Stimulated activated CD4-positive, alpha-beta T cell treated with anti-CD3 and anti-CD28 coated beads, Interleukin-1b, Interleukin-23, amount 100 ng/mL, for 24 hours (primary cell): ENCODE measurements around the gene UBTD2.

ENCODE experiments used
- DNase-seq, 4 experiments: peaks; one replicate each; pipeline ENCODE4 v3.0.0-alpha.2; 2020; ENCODE audit warnings: low read depth in 4 of 4, low spot score in 1 of 4

The UBTD2 gene

DNA sequence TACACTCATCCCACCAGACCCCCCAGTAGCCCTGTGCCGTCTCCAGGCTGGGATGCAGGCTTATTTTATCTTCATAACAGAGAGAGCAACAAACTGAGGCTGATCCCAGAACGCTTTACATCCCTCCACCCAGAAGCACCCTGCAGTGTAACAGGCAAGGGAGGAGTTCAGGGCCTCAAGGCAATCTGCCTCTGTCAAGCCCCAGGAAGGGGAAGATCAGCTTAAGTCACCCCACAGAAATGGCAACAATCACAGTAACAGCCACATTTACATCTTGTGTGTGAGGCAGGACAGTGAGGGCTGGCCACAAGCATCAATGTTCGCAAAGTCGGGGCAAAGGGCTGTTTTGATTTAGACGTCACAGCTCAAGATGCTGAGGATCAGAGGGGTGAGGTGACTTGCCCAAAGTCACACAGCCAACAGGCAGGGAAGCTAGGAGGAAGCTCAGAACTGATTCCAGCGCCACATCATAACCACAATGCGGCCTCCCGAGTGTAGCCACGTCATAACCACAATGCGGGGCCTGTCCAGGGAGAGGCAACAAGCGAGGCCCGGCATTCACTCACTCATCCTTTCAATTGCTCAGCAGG is 109.9 kb downstream of the UBTD2 start:
- DNase-seq = peak in 2 of 4 experiments; percentile 59 to 74

DNA sequence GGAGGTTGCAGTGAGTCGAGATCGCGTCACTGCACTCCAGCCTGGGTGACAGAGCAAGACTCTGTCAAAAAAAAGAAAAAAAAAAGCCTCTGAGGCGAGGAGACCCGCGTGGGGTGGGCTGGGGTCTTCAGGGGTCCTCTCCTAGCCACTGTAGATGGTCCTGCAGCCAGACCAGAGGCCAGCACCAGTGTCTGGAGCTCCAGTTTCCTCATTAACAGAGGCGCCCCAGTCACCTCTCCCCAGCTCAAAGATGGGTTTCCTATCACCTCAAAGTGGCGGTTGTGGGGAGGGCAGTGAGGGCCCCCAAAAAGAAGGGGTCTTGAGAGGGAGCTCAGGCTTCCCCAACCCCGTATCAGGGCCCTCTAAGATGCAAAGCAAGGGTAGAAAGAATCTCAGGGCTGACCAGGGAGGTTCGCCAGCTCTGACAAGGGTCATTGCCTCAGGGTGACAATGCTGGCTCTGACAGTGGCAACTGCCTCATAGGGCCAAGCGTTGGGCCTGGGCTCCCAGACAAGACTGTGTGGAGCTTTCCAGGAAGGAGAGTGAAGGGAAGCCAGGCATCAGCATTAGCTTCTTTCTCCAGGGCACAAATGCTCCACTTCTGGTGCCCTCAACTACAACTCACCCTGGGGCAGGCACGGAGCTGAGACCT is 110.5 kb downstream of the UBTD2 start:
- no peak for DNase-seq

DNA sequence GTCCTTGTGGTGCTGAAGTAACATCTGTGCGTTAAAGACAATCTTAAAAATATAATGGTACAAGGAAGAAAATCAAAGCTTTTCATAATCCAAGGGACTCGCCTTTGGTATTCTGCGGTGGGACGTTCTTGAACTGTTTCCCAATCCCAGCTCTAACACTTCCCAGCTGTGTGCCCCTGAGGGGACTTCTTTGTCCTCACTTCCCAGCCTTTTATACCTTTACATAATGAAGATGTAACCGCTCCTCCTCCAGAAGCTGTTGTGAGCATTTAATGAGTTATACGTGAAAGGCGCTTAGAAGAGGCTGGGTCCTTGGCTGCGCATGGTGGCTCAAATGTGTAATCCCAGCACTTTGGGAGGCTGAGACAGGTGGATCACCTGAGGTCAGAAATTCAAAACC is 112.4 kb downstream of the UBTD2 start:
- no peak for DNase-seq

DNA sequence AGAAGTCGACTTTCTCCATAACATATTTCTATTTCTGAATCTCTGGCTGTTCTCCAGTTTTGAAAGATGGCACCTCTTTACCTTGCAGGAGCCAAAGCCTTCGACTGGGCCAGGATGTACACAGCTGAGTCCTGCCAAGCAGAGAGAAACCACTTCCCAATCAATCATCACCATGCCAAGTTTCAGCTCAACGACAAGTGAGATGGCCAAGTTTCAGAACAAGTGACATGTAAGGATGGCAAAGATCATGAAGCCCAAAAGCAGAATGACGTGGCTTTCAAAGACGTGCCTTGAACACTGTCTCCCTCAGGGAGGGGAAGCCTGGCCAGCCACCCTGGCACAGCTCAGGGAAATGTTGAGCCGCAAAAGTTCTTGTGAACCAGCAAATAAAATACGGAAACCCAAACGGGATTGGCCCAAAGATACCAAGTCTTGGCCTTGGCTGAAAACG is 113.3 kb downstream of the UBTD2 start:
- DNase-seq = no peak

DNA sequence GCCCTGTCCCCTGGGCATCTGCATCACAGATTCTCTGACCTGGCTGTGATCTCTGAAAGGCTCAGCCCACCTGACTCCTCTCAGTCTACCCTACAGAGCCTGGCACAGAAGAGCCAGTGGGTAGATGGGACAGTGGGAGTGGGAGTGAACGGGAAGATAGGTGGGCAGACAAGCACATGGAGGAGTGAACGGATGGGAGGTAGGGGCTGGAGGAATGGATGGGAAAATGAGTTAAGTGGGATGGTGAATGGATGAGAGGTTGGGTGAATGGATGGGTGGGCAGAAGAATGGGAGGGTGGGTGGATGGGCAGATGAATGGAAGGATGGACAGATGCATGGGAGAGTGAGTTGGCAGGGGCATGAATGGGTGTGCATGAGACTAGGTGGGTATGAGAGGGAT is 114.3 kb downstream of the UBTD2 start:
- no peak for DNase-seq

DNA sequence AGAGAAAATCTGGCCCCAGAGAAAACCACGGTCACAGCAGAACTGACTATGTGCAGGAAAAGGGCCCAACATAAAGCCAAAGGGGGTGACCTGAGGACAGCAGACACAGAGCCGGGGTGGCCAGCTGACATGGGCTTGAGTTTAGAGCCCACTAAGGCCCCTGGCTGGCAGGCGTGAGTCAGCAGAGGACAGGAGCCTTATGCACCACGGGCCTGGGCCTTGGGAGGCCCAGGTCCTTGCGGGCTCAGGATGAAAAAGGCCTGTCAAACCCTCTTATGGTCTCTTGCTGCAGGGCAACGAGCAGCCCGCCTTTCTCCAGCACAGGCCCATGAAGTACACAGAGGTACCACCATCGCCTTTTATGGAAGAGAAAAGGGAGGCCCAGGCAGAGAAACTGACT is 115.3 kb downstream of the UBTD2 start:
- no peak for DNase-seq

DNA sequence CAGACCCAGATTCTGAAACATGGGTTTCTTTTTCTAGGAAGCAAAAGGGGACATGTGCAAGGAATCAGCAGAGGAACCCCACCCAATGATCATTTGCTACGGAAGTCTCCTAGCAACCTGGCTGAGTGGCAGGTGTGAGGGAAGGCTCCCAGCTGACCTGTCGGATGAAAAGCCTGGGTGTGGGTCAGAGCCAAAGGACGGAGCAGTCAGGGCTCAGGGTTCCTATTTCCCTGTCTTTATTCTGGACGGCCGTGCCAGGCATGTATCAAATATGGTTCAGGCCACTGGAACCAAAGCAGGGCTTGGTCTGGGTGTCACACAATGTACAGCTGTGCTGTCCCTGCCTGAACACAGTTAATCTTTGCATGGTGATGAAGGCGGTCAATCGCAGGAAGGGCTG is 115.7 kb downstream of the UBTD2 start:
- no peak for DNase-seq

DNA sequence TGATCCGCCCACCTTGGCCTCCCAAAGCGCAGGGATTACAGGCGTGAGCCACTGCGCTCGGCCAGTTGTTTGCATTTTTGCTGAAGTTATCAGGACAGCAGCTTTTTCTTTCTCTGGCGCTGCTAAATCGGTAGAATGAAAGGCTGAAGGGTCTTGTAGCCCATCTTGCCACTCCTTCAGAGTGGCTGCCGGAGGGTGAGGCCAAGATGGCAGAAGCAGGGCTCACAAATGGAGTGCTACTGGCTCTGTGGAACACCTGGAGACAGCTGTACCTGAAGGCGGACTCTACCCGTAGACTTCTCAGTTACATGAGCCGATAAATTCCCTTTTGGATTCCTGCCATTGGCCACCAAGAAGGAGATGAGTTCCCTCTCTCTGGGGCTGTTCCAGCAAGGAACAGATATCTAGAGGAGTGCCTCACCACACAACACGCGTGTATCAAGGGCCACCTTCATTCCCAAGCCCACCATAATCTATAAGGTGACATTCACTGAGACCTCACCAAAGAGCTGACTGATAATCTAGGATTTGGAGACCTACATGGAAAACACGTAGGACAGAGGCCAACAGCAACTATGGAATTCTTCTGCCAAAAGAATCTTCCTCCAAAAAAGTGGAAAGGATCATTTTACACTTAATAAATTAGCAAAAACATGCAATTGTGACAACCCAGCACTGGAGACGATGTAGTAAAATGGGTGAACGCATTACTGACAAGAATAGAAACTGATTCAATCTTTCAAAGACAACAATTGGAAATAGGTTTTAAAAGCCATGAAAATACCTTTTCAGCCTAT is 117.3 kb downstream of the UBTD2 start:
- no peak for DNase-seq

DNA sequence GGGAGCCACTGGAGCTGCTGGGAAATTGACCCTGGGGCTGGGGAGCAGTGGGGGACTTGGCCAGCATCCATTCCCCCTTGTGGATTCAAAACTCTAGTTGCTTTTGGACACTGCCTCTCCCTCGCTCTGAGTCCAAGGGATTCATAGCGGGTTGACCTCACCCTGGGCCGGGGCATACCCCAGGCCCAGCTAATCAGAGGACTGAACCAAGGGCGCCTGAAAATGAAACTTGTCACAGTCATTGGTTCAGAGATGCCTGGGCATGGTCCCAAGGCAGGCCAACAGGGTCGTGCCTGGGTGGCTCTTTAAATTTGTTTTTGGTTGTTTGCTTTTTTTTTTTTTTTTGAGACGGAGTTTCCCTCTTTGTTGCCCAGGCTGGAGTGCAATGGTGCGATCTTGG is 118.1 kb downstream of the UBTD2 start:
- no peak for DNase-seq

DNA sequence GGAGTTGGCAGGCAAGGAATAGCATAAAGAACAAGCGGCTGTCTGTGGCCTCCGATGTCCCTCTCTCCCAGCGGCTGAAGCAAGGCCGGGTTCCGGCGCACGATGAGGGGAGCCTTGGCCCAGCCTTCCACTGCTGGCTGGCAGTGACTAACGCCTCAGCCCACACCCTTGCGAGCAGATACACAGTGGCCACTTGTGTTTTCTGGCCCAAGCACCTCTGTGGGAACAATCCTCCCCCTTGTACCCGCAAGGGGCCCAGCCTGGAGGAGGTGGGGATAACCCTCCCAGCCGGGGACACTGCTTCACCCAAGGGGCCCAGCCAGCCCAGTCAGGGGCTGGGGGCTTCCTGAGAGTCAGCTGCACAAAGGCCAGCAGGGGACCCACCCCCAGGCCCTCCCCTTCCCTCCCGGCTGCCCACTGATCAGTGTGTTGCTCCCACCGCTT is 118.8 kb downstream of the UBTD2 start:
- DNase-seq = no peak

DNA sequence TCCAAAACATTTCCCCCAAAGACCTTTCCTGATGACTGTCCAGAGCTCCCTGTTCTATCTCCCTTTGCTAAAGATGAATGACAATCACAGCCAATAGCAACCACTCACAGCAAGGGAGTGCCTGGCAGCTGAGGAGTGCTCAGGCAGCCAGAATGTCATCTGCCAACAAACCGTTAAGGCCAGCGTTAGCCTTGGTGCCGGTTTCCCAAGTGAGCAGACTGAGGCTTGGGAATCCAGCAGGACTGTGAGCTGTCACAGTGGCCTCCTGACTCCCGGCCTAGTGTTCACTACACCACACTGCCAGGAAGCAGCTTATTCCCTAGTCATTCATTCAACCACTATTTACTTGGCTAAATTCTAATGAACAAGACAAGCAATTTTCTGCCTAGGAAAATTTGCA is 120.2 kb downstream of the UBTD2 start:
- no peak for DNase-seq

DNA sequence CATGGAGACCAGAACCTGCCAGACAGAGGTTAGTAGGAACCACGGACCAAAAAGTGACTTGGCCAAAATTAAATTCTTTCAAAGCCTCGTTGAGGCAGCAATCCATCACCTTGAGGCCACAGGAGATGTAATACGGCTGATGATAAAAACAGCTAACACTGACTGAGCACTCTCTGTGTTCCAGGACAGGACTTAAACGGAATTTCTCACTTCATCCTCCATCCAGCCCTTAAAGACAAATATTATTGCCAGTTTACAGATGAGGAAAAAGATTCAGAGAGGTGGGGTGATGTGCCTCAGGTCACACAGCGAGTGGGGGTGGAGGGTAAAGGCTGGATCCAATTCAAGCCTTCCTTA is 120.6 kb downstream of the UBTD2 start:
- DNase-seq = no peak

DNA sequence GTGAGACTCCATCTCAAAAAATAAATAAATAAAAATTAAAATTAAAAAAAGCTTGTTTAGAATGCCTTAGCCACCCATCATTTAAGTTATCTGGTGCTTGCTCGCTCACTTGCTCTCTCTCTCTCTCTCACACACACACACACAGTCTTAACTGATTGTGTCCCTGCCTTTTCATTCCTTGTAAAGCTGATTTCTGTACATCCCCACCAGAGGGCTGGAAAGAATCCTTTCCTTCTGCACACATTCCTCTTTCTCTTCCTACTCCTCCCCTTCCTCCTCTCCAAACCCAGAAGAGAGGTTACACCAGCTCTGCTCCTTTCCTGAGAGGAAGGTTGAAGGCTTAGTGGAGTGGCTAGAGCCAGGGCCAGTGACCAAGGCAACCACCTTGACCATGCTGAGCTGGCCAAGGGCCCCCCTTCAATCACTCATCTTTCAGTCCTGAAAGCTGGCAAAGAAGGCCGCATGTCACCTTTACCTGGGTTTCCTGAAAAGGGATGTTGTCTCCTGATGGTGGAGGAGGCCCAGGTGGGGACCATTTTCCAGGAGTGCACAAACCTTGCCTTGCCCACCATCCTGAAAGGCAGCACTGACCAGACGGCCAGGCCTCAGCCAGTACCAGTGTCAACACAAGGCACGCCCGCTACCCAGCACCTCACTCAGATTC is 121.1 kb downstream of the UBTD2 start:
- no peak for DNase-seq

DNA sequence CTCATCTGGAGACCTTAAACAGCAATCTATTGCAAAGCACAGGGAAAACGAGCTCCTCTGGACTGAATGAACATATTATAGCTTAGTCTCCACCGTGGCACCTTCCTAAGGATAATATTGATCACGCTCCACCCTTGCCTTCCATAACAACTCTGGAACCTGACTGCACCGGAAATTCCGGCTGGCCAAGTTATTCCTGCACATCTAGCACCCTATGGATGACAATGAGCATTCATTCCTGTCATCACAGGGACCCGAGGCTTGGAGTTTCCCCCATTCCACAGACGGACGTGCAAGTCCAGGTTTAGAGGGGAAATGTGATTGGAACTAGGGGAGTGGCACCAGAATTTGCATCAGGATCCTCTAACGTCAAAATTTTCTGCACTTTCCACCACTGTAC is 123.1 kb downstream of the UBTD2 start:
- no peak for DNase-seq
